ENCODE data around the gene CHD1L.

CHD1L gene

GRCh38 chr1:147238053-147238902, 4.2 kb upstream of the CHD1L start:
- no peak for TF ChIP-seq YY1 (IDR thresholded peaks at IDR 0.05; ENCODE audit: low read depth)
- TF ChIP-seq EP300 (IDR thresholded peaks at IDR 0.05; ENCODE audit: borderline replicate concordance): no peak
- TF ChIP-seq CEBPB (IDR thresholded peaks at IDR 0.05): no peak
- TF ChIP-seq EGR1 (IDR thresholded peaks at IDR 0.05): no peak
- no peak for TF ChIP-seq REST (IDR thresholded peaks at IDR 0.05; ENCODE audit: low read depth)

GRCh38 chr1:147238925-147239820, 3.3 kb upstream of the CHD1L start:
- TF ChIP-seq TEAD4 (IDR thresholded peaks at IDR 0.05) (no peak), EGR1 (IDR thresholded peaks at IDR 0.05) (no peak), NFIC (IDR thresholded peaks at IDR 0.05) (no peak), YY1 (IDR thresholded peaks at IDR 0.05; ENCODE audit: low read depth) (no peak), USF1 (IDR thresholded peaks at IDR 0.05) (no peak), CREB1 (IDR thresholded peaks at IDR 0.05; ENCODE audit: low read depth) (no peak), ZBTB7A (IDR thresholded peaks at IDR 0.05; ENCODE audit: low read depth) (no peak), FOXM1 (IDR thresholded peaks at IDR 0.05; ENCODE audit: borderline replicate concordance, low read depth) (no peak), CEBPB (IDR thresholded peaks at IDR 0.05) (no peak), MAX (IDR thresholded peaks at IDR 0.05) (no peak), EP300 (IDR thresholded peaks at IDR 0.05; ENCODE audit: borderline replicate concordance) (no peak), TAF1 (IDR thresholded peaks at IDR 0.05; ENCODE audit: low read depth) (no peak)

GRCh38 chr1:147241934-147242448, 493 bp upstream of the CHD1L start:
- TF ChIP-seq EP300 (IDR thresholded peaks at IDR 0.05; ENCODE audit: borderline replicate concordance): no peak
- no peak for TF ChIP-seq TEAD4 (IDR thresholded peaks at IDR 0.05)
- no peak for TF ChIP-seq TAF1 (IDR thresholded peaks at IDR 0.05; ENCODE audit: low read depth)
- no peak for TF ChIP-seq YY1 (IDR thresholded peaks at IDR 0.05; ENCODE audit: low read depth)
- TF ChIP-seq FOXM1 (IDR thresholded peaks at IDR 0.05; ENCODE audit: borderline replicate concordance, low read depth): no peak
- no peak for TF ChIP-seq TCF12 (IDR thresholded peaks at IDR 0.05; ENCODE audit: low read depth)

GRCh38 chr1:147243228-147243685, 773 bp downstream of the CHD1L start:
- TF ChIP-seq TAF1 (IDR thresholded peaks at IDR 0.05; ENCODE audit: low read depth) (no peak), NFIC (IDR thresholded peaks at IDR 0.05) (no peak), CEBPB (IDR thresholded peaks at IDR 0.05) (no peak), CREB1 (IDR thresholded peaks at IDR 0.05; ENCODE audit: low read depth) (no peak), EGR1 (IDR thresholded peaks at IDR 0.05) (no peak), ZBTB7A (IDR thresholded peaks at IDR 0.05; ENCODE audit: low read depth) (no peak)

GRCh38 chr1:147243841-147244240, 1.4 kb downstream of the CHD1L start:
- TF ChIP-seq FOXM1 (IDR thresholded peaks at IDR 0.05; ENCODE audit: borderline replicate concordance, low read depth): no peak
- TF ChIP-seq EGR1 (IDR thresholded peaks at IDR 0.05): no peak
- TF ChIP-seq TCF12 (IDR thresholded peaks at IDR 0.05; ENCODE audit: low read depth): no peak

- TF ChIP-seq FOXM1 (IDR thresholded peaks at IDR 0.05; ENCODE audit: borderline replicate concordance, low read depth) (no peak), TCF12 (IDR thresholded peaks at IDR 0.05; ENCODE audit: low read depth) (no peak), TEAD4 (IDR thresholded peaks at IDR 0.05) (no peak), TAF1 (IDR thresholded peaks at IDR 0.05; ENCODE audit: low read depth) (no peak), YY1 (IDR thresholded peaks at IDR 0.05; ENCODE audit: low read depth) (no peak), REST (IDR thresholded peaks at IDR 0.05; ENCODE audit: low read depth) (no peak), EGR1 (IDR thresholded peaks at IDR 0.05) (no peak), USF1 (IDR thresholded peaks at IDR 0.05) (no peak), CREB1 (IDR thresholded peaks at IDR 0.05; ENCODE audit: low read depth) (no peak), MAX (IDR thresholded peaks at IDR 0.05) (no peak), NFIC (IDR thresholded peaks at IDR 0.05) (no peak), ZBTB7A (IDR thresholded peaks at IDR 0.05; ENCODE audit: low read depth) (no peak), RAD21 (IDR thresholded peaks at IDR 0.05; ENCODE audit: low read depth) (no peak)
Measured at GRCh38 chr1:147245129-147245528, 2.6 kb downstream of the CHD1L start.

All from Ishikawa (cell line).